Karpas-422 (cell line): ENCODE data around the gene GAA. TPM values are rescaled to one million over a fixed set of nuclear protein-coding genes. Genes with fewer than 3 reads are reported as not detected.

Experiments used
- DNase-seq: peaks from one replicate; pipeline ENCODE4 v3.0.0-alpha.2; 2015
- H2AFZ ChIP-seq: fragments of 200-600 bp; sonication (generic); 2 replicates; pipeline ENCODE4 v1.6.1; 2014; ENCODE audit warnings: antibody characterized with exemption, low read length, mixed read lengths
- H3K27ac ChIP-seq: fragments of 200-600 bp; sonication (generic); 2 replicates; pipeline ENCODE4 v1.5.1; 2014; ENCODE audit warnings: mild to moderate bottlenecking, low read length, moderate library complexity
- H3K27me3 ChIP-seq: fragments of 200-600 bp; sonication (generic); 2 replicates; pipeline ENCODE4 v1.6.1; 2014; ENCODE audit warnings: low read length, mixed read lengths
- H3K36me3 ChIP-seq: fragments of 200-600 bp; sonication (generic); 2 replicates; pipeline ENCODE4 v1.6.1; 2014; ENCODE audit warnings: low read length, mixed read lengths; ENCODE audit not compliant: insufficient read depth
- H3K4me1 ChIP-seq: fragments of 200-600 bp; sonication (generic); 2 replicates; pipeline ENCODE4 v1.6.1; 2014; ENCODE audit warnings: mild to moderate bottlenecking, low read length, mixed read lengths
- H3K4me2 ChIP-seq: fragments of 200-600 bp; sonication (generic); 2 replicates; pipeline ENCODE4 v1.6.1; 2014; ENCODE audit warnings: low read length, low read depth, mild to moderate bottlenecking; ENCODE audit not compliant: poor library complexity, severe bottlenecking
- H3K4me3 ChIP-seq: fragments of 200-600 bp; sonication (generic); 2 replicates; pipeline ENCODE4 v1.5.1; 2014; ENCODE audit warnings: mild to moderate bottlenecking, antibody characterized with exemption, low read length, mixed read lengths
- H3K79me2 ChIP-seq: fragments of 200-600 bp; sonication (generic); 2 replicates; pipeline ENCODE4 v1.6.1; 2014; ENCODE audit warnings: mild to moderate bottlenecking, low read length, mixed read lengths
- H3K9ac ChIP-seq: fragments of 200-600 bp; sonication (generic); 2 replicates; pipeline ENCODE4 v1.6.0; 2014; ENCODE audit warnings: low read length
- H3K9me2 ChIP-seq: fragments of 200-600 bp; sonication (generic), shearing (Covaris generic); replicated peaks from 2 replicates; pipeline ENCODE4 v1.6.0; 2014; ENCODE audit warnings: mild to moderate bottlenecking, low read length, moderate library complexity; ENCODE audit not compliant: insufficient read depth
- H3K9me3 ChIP-seq: fragments of 300-700, 200-600 bp; sonication (generic); 2 replicates; pipeline ENCODE4 v1.6.1; 2014; ENCODE audit warnings: low read length, mixed read lengths
- H4K20me1 ChIP-seq: fragments of 200-600 bp; sonication (generic); 2 replicates; pipeline ENCODE4 v1.6.1; 2014; ENCODE audit warnings: mild to moderate bottlenecking, antibody characterized with exemption, low read length, low read depth; ENCODE audit not compliant: insufficient read depth
- total RNA-seq: library from RNA; depleted of rRNA; stranded (reverse); fragments of >200 nt; shearing (Covaris generic); gene quantifications from 2 replicates; pipeline ENCODE4 v1.2.3, GENCODE V29; 2014; ENCODE audit warnings: low replicate concordance

The GAA gene
- total RNA-seq, 1 experiment from 2014 or later, result 4.3 TPM

DNA sequence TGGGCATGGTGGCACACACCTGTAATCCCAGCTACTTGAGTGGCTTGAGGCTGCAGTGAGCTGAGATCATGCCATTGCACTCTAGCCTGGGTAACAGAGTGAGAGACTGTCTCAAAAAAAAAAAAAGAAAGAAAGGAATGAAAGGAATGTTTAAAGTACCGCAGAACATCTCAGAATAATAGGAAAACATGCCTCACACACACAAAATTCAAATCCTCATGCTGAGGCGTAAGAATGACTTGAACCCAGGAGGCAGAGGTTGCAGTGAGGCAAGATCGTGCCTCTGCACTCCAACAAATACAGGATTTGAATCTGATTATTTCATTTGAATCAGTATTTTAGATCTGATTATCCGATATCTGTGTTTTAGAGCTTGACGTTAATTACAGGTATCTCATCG lies 21.3 kb upstream of the GAA start:
- Histone ChIP-seq H3K4me1 (no peaks in the 10 kb centered on the region), H3K36me3 (no peaks in the 10 kb centered on the region), H3K9me3 (no peaks in the 10 kb centered on the region), H4K20me1 (no peaks in the 10 kb centered on the region), H3K4me3 (no peak overlapping the region), H3K27me3 (no peaks in the 10 kb centered on the region), H3K4me2 (no peak overlapping the region), H2AFZ (no peak overlapping the region), H3K9ac (no peak overlapping the region), H3K9me2 (no peaks in the 10 kb centered on the region), H3K79me2 (no peaks in the 10 kb centered on the region), H3K27ac (no peak overlapping the region)
- DNase-seq, result no peak

DNA sequence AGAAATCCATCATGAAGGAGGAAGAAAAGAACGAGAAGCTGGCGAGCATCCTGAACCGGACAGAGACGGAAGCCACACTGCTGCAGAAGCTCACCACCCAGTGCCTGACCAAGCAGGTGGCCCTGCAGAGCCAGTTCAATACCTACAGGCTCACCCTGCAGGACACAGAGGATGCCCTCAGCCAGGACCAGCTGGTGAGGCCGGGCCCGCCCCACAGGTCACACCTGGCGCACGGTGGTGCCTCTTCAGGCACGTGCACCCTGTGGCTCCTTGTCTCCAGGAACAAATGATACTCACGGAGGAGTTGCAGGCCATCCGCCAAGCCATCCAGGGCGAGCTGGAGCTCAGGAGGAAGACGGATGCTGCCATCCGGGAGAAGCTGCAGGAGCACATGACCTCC lies 19.8 kb upstream of the GAA start:
- no peak for DNase-seq
- no peaks in the 10 kb centered on the region for H3K36me3 ChIP-seq
- no peak overlapping the region for H3K4me3 ChIP-seq
- H2AFZ ChIP-seq, result no peak overlapping the region
- no peaks in the 10 kb centered on the region for H3K79me2 ChIP-seq
- no peak overlapping the region for H3K4me2 ChIP-seq
- no peaks in the 10 kb centered on the region for H4K20me1 ChIP-seq
- no peak overlapping the region for H3K27ac ChIP-seq
- no peaks in the 10 kb centered on the region for H3K9me2 ChIP-seq
- H3K27me3 ChIP-seq, result no peaks in the 10 kb centered on the region
- no peaks in the 10 kb centered on the region for H3K9me3 ChIP-seq
- H3K4me1 ChIP-seq, result no peaks in the 10 kb centered on the region
- H3K9ac ChIP-seq, result no peak overlapping the region

DNA sequence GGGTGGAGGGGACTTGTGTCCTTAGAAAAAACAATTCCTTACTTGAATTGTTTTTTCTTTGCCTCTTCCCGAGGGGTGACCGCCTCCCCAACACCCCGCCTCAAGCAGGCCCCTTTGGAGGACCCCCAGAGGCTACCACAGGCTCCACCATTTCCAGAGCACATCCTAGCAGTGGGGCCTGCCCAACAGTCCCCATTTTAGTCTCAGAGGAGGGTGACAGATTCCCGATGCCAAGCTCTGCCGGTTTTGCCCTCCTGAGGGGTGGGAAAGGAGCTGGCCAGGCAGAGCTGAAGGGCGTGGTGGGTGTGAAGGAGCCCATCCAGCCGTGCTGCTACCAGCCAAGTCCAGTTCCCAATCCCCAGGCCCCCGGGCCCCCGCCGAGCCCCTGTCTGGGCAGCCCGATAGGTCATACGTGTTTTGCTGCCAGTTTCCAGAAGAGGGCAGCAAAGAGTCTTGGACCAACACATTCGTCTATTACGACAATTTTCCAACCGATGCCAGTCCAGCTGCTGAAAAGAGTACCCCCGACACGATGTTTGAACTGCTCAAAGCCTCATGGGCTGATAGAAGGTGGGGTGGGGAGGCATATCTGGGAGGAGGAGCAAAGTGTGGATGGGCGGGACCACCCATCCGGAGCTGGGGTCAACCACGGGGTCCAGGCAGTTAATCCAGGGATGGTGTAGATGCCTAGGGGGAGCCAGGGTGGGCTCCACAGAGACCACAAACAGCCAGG lies 18.8 kb upstream of the GAA start:
- H4K20me1 ChIP-seq, result no peaks in the 10 kb centered on the region
- no peak overlapping the region for H3K9ac ChIP-seq
- no peaks in the 10 kb centered on the region for H3K9me3 ChIP-seq
- no peak overlapping the region for H3K4me2 ChIP-seq
- H3K36me3 ChIP-seq, result no peaks in the 10 kb centered on the region
- no peak overlapping the region for H3K4me3 ChIP-seq
- no peaks in the 10 kb centered on the region for H3K27me3 ChIP-seq
- no peaks in the 10 kb centered on the region for H3K9me2 ChIP-seq
- H2AFZ ChIP-seq, result no peak overlapping the region
- no peak overlapping the region for H3K27ac ChIP-seq
- no peaks in the 10 kb centered on the region for H3K79me2 ChIP-seq
- no peaks in the 10 kb centered on the region for H3K4me1 ChIP-seq
- DNase-seq, result peak; percentile 81

DNA sequence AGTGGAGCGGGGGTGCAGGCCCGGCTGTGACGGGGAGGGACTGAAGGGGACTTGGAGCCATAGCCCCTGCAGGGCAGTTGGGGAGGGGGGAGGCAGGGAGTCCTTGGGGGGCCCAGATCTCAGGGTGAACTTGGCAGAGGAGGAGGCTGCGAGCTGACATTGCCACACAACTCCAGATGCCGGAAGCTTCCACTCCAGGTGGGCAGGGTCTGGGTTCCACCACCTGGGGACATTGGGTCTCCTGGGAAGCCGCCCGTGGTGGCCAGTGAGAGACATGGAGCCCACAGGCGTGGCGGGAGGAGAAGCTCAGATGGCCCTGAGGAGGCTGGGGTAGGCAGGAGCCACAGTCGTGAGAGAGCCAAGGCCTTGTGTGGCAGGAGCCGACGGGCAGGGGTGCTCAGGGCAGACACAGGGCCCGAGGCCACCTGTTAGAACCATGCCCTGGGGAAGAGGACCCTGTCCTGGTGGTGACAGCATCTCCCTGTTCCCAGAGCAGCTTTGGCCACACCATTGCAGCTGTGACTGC lies 18.2 kb upstream of the GAA start:
- Histone ChIP-seq H3K4me2 (no peak overlapping the region), H2AFZ (no peak overlapping the region), H3K9me3 (no peaks in the 10 kb centered on the region), H3K9me2 (no peaks in the 10 kb centered on the region), H3K27me3 (no peaks in the 10 kb centered on the region), H3K27ac (no peak overlapping the region), H3K4me3 (no peak overlapping the region), H3K79me2 (no peaks in the 10 kb centered on the region), H3K36me3 (no peaks in the 10 kb centered on the region), H3K4me1 (no peaks in the 10 kb centered on the region), H4K20me1 (no peaks in the 10 kb centered on the region), H3K9ac (no peak overlapping the region)
- no peak for DNase-seq

DNA sequence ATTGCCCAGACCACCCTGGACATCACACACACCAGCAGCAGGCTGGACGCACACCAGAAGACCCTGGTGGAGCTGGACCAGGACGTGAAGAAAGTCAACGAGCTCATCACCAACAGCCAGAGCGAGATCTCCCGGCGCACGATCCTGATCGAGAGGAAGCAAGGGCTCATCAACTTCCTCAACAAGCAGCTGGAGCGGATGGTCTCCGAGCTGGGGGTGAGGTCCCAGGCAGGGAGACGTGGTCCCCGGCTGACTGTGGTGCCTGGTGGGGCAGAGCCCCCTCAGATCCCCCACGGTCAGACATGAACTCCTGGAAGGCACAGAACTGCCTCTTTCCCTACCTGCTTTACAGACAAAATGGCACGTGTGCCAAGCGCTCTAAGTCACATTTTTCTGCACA lies 16.6 kb upstream of the GAA start:
- H3K4me1 ChIP-seq, result no peaks in the 10 kb centered on the region
- no peak overlapping the region for H2AFZ ChIP-seq
- no peak overlapping the region for H3K9ac ChIP-seq
- DNase-seq, result no peak
- H3K79me2 ChIP-seq, result no peaks in the 10 kb centered on the region
- no peak overlapping the region for H3K4me3 ChIP-seq
- no peaks in the 10 kb centered on the region for H3K36me3 ChIP-seq
- no peaks in the 10 kb centered on the region for H3K27me3 ChIP-seq
- H3K9me2 ChIP-seq, result no peaks in the 10 kb centered on the region
- no peak overlapping the region for H3K4me2 ChIP-seq
- no peaks in the 10 kb centered on the region for H4K20me1 ChIP-seq
- no peak overlapping the region for H3K27ac ChIP-seq
- H3K9me3 ChIP-seq, result no peaks in the 10 kb centered on the region

DNA sequence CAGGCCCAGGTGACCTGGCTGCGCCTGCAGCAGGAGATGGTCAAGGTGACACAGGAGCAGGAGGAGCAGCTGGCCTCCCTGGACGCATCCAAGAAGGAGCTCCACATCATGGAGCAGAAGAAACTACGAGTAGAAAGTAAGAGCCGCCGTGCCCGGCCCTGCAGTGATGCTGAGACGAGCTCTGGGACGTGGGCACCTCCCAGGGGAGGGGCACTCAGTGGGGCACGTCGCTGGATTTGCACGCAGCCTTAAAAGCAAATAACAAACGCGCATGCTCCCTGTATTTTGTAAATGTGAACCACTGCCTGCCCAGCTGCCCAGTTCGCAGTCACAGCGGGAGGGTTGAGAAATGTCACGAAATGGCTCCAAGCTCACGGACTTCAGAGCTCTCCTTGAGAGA lies 15.3 kb upstream of the GAA start:
- H3K9ac ChIP-seq, result no peak overlapping the region
- no peak overlapping the region for H2AFZ ChIP-seq
- no peaks in the 10 kb centered on the region for H3K9me3 ChIP-seq
- no peaks in the 10 kb centered on the region for H3K27me3 ChIP-seq
- H3K27ac ChIP-seq, result no peak overlapping the region
- no peak overlapping the region for H3K4me2 ChIP-seq
- no peak overlapping the region for H3K4me3 ChIP-seq
- no peaks in the 10 kb centered on the region for H4K20me1 ChIP-seq
- no peaks in the 10 kb centered on the region for H3K79me2 ChIP-seq
- DNase-seq, result peak; percentile 44
- no peaks in the 10 kb centered on the region for H3K4me1 ChIP-seq
- H3K9me2 ChIP-seq, result no peaks in the 10 kb centered on the region
- H3K36me3 ChIP-seq, result no peaks in the 10 kb centered on the region

DNA sequence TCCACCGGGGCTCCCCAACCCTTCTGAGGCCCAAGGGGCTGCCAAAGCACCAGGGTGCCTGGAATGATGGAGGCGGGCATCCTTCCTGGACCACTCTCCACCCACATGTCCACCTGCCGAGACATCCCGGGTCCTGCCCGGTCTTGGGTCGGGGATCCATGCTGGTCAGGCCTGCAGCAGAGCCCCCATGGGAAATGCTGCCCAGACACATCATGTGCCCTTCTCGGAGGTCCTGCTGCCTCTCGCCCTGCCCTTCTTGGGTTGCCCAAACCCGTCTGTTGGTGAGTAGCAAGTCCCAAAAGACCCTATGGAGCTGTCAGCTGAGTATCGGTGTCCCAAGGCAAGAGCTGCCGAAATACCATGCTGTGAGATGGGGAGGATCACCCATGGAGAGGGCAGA lies 14.8 kb upstream of the GAA start:
- H3K9me2 ChIP-seq, result no peaks in the 10 kb centered on the region
- H3K9me3 ChIP-seq, result no peaks in the 10 kb centered on the region
- H3K4me3 ChIP-seq, result no peak overlapping the region
- H3K27me3 ChIP-seq, result no peaks in the 10 kb centered on the region
- H3K4me2 ChIP-seq, result no peak overlapping the region
- no peaks in the 10 kb centered on the region for H3K4me1 ChIP-seq
- no peak for DNase-seq
- no peaks in the 10 kb centered on the region for H3K79me2 ChIP-seq
- no peaks in the 10 kb centered on the region for H3K36me3 ChIP-seq
- no peak overlapping the region for H3K9ac ChIP-seq
- H2AFZ ChIP-seq, result no peak overlapping the region
- H3K27ac ChIP-seq, result no peak overlapping the region
- H4K20me1 ChIP-seq, result no peaks in the 10 kb centered on the region

DNA sequence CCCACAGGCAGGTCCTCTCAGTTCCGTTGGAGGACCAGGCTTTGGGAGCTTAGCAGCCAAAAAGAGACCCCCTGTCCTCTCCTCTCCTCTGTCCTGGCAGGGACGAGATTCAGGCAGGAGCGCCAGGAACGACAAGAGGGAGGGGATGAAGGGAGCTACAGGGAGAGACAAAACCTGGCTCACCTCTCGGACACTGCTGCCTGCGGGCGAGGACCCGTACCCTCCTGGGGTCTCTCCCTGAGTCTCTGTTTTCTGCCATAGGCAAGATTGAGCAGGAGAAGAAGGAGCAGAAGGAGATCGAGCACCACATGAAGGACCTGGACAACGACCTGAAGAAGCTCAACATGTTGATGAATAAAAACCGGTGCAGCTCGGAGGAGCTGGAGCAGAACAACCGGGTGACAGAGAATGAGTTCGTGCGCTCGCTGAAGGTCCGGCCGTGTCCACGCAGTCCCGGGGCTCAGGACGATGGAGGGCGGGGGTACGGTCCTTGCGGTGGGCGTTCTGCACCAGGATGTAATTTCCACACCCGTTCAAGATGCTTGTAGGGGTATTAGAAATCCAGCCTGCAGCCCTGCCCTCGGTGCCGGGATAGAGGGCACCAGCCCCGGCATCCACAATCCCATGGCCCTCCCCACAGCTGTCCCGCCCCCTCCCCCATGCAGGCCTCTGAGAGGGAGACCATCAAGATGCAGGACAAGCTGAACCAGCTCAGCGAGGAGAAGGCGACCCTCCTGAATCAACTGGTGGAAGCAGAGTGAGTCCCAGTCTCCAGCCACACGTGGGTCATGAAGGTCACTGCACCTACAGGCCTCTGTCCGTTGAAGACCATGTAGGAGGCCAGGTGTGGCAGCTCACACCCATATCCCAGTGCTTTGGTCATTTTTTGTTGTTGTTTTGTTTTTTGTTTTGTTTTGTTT lies 13.8 kb upstream of the GAA start:
- Histone ChIP-seq H3K27me3 (no peaks in the 10 kb centered on the region), H3K9ac (no peak overlapping the region), H2AFZ (no peak overlapping the region), H3K4me2 (no peak overlapping the region), H3K4me1 (no peaks in the 10 kb centered on the region), H3K4me3 (no peak overlapping the region), H3K36me3 (no peaks in the 10 kb centered on the region), H3K79me2 (no peaks in the 10 kb centered on the region), H3K9me3 (no peaks in the 10 kb centered on the region), H4K20me1 (no peaks in the 10 kb centered on the region), H3K9me2 (no peaks in the 10 kb centered on the region), H3K27ac (no peak overlapping the region)
- no peak for DNase-seq
